ENCODE measurements around the gene HHIPL2. TPM values are rescaled to one million over a fixed set of nuclear protein-coding genes. Genes with fewer than 3 reads are reported as not detected.

Gene HHIPL2
- total RNA-seq, 1 donor from 2014 or later: not detected

DNA sequence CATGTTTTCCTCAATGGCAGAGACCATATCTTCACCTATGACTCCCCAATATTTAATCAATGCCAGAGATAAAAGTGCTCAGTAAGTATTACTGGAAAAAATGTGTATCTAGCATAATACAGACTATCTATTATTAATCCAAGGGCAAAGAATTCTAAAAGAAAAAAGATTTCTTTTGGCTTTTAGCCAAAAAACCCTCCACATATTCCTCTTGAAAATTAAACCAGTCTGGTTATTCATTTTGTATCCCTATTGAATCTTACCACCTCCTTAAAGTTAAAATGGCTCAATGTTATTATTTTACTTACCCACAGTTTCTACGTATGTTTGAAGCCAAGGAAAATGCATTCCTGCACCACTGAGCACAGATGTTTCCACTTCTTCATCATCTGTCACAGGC is 40.2 kb upstream of the HHIPL2 start:
- H3K4me3 Mint-ChIP-seq (ENCODE audit: unreplicated experiment): no peak overlapping the region

DNA sequence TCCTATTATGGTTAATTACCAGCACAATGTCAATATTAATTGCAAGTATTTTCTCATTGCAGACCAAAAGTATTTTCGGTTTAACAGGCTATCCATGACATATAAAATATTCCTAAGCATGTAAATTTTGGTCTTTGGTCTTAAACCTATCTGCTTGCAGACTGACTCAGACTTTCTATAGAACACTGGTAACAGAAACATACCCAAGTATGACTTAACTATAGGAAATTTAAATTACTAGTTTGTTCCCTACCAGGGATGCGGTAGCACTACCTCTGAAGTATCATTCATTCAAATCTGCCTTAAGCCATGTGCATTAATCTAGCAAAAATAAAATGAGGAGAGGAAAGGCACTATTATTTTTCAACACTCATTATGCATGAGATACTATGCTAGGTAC is 38.9 kb upstream of the HHIPL2 start:
- TF ChIP-seq, protein P1, sequence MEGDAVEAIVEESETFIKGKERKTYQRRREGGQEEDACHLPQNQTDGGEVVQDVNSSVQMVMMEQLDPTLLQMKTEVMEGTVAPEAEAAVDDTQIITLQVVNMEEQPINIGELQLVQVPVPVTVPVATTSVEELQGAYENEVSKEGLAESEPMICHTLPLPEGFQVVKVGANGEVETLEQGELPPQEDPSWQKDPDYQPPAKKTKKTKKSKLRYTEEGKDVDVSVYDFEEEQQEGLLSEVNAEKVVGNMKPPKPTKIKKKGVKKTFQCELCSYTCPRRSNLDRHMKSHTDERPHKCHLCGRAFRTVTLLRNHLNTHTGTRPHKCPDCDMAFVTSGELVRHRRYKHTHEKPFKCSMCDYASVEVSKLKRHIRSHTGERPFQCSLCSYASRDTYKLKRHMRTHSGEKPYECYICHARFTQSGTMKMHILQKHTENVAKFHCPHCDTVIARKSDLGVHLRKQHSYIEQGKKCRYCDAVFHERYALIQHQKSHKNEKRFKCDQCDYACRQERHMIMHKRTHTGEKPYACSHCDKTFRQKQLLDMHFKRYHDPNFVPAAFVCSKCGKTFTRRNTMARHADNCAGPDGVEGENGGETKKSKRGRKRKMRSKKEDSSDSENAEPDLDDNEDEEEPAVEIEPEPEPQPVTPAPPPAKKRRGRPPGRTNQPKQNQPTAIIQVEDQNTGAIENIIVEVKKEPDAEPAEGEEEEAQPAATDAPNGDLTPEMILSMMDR (IDR thresholded peaks at IDR 0.05): no peak
- no peak overlapping the region for H3K27ac Mint-ChIP-seq (ENCODE audit: unreplicated experiment)
- H3K36me3 Mint-ChIP-seq (ENCODE audit: low read depth): peaks cover 10% of the 10 kb centered on the region
- H3K9me3 Mint-ChIP-seq (ENCODE audit: low read depth): no peaks in the 10 kb centered on the region
- no peak overlapping the region for H3K4me3 Mint-ChIP-seq (ENCODE audit: unreplicated experiment)
- H3K27me3 Mint-ChIP-seq (ENCODE audit: low read depth): no peaks in the 10 kb centered on the region
- peaks cover 25% of the 10 kb centered on the region for H3K4me1 Mint-ChIP-seq (ENCODE audit: low read depth)
- no peak for DNase-seq (ENCODE audit: low spot score)

More for the DNA sequence above, 40.2 kb upstream of the HHIPL2 start:
- Mint-ChIP-seq H3K27me3 (ENCODE audit: low read depth) (no peaks in the 10 kb centered on the region), H3K4me1 (ENCODE audit: low read depth) (peaks cover 25% of the 10 kb centered on the region), H3K27ac (ENCODE audit: unreplicated experiment) (no peak overlapping the region), H3K36me3 (ENCODE audit: low read depth) (peaks cover 5% of the 10 kb centered on the region), H3K9me3 (ENCODE audit: low read depth) (no peaks in the 10 kb centered on the region)
- TF ChIP-seq, protein P1 (IDR thresholded peaks at IDR 0.05): no peak
- no peak for DNase-seq (ENCODE audit: low spot score)

GRCh38 chr1:222583079-222583478 is 35.2 kb upstream of the HHIPL2 start:
- H3K4me1 Mint-ChIP-seq (ENCODE audit: low read depth): peaks cover 2% of the 10 kb centered on the region
- no peak for DNase-seq (ENCODE audit: low spot score)
- H3K4me3 Mint-ChIP-seq (ENCODE audit: unreplicated experiment): no peak overlapping the region
- H3K9me3 Mint-ChIP-seq (ENCODE audit: low read depth): no peaks in the 10 kb centered on the region
- TF ChIP-seq, protein P1 (IDR thresholded peaks at IDR 0.05): no peak
- H3K27me3 Mint-ChIP-seq (ENCODE audit: low read depth): no peaks in the 10 kb centered on the region
- H3K36me3 Mint-ChIP-seq (ENCODE audit: low read depth): peaks cover 12% of the 10 kb centered on the region
- no peak overlapping the region for H3K27ac Mint-ChIP-seq (ENCODE audit: unreplicated experiment)

- Mint-ChIP-seq H3K27me3 (ENCODE audit: low read depth) (no peaks in the 10 kb centered on the region), H3K4me1 (ENCODE audit: low read depth) (no peaks in the 10 kb centered on the region), H3K9me3 (ENCODE audit: low read depth) (no peaks in the 10 kb centered on the region), H3K27ac (ENCODE audit: unreplicated experiment) (no peak overlapping the region), H3K4me3 (ENCODE audit: unreplicated experiment) (no peak overlapping the region), H3K36me3 (ENCODE audit: low read depth) (peaks cover 16% of the 10 kb centered on the region)
- TF ChIP-seq, protein P1 (IDR thresholded peaks at IDR 0.05): no peak
- no peak for DNase-seq (ENCODE audit: low spot score)
These were observed 34.3 kb upstream of the HHIPL2 start for GRCh38 chr1:222582099-222582774.

- no peak overlapping the region for H3K4me3 Mint-ChIP-seq (ENCODE audit: unreplicated experiment)
- no peak overlapping the region for H3K27ac Mint-ChIP-seq (ENCODE audit: unreplicated experiment)
- no peaks in the 10 kb centered on the region for H3K4me1 Mint-ChIP-seq (ENCODE audit: low read depth)
- TF ChIP-seq, protein P1 (IDR thresholded peaks at IDR 0.05): no peak
- H3K36me3 Mint-ChIP-seq (ENCODE audit: low read depth): peaks cover 16% of the 10 kb centered on the region
- H3K9me3 Mint-ChIP-seq (ENCODE audit: low read depth): no peaks in the 10 kb centered on the region
- DNase-seq (ENCODE audit: low spot score): no peak
- no peaks in the 10 kb centered on the region for H3K27me3 Mint-ChIP-seq (ENCODE audit: low read depth)
These were observed 31.4 kb upstream of the HHIPL2 start for GRCh38 chr1:222579316-222579715.
